Measurements from ENCODE around the gene ZNF256.

The ZNF256 gene

GRCh38 chr19:57947419-57948134 is at the start of gene ZNF256:
Gene ZNF256 (minus strand): TSS chr19:57947706. CDS start chr19:57947474, 232 bp downstream.
- peaks cover 10% of the 10 kb centered on the region for H3K9me3 ChIP-seq (ENCODE audit: control insufficient read depth, insufficient read depth, low read length)

DNA sequence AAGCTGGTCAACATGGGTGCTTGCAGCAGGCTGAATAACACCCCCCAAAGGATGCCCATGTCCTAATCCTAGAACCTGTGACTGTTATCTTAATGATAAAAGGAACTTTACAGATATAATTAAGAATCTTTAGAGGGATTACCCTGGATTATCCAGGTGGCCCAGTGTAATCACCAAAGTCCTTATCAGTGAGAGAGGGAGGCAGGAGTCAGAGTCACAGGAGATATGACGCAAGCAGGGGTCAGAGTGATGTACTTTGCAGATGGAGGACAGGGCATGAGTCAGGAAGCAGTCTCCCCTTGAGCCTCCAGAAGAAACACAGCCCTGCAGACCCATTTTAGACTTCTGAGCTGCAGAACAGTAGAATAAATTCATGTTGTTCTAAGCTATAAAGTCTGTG is 45.3 kb upstream of the ZNF256 start:
- Histone ChIP-seq H3K4me1 (ENCODE audit: insufficient read depth, low read length) (no peaks in the 10 kb centered on the region), H3K36me3 (ENCODE audit: insufficient read depth, low read length) (peaks cover 16% of the 10 kb centered on the region), H3K9me3 (ENCODE audit: control insufficient read depth, insufficient read depth, low read length) (peaks cover 14% of the 10 kb centered on the region), H3K9ac (ENCODE audit: low read depth, low read length) (no peak overlapping the region)

More at GRCh38 chr19:57947419-57948134, at the start of gene ZNF256:
- H3K9ac ChIP-seq (ENCODE audit: low read depth, low read length) = peak within 1 kb of the TSS; percentile 92
- H3K36me3 ChIP-seq (ENCODE audit: insufficient read depth, low read length) = peaks cover 11% of the 10 kb centered on the region; the same call in 1 of the 2 replicates
- no peaks in the 10 kb centered on the region for H3K4me1 ChIP-seq (ENCODE audit: insufficient read depth, low read length)

- Histone ChIP-seq H3K9ac (ENCODE audit: low read depth, low read length) (no peak overlapping the region), H3K36me3 (ENCODE audit: insufficient read depth, low read length) (peaks cover 35% of the 10 kb centered on the region), H3K4me1 (ENCODE audit: insufficient read depth, low read length) (no peaks in the 10 kb centered on the region), H3K9me3 (ENCODE audit: control insufficient read depth, insufficient read depth, low read length) (peaks cover 63% of the 10 kb centered on the region)
Measured at GRCh38 chr19:57978586-57979289, 31.2 kb upstream of the ZNF256 start.

DNA sequence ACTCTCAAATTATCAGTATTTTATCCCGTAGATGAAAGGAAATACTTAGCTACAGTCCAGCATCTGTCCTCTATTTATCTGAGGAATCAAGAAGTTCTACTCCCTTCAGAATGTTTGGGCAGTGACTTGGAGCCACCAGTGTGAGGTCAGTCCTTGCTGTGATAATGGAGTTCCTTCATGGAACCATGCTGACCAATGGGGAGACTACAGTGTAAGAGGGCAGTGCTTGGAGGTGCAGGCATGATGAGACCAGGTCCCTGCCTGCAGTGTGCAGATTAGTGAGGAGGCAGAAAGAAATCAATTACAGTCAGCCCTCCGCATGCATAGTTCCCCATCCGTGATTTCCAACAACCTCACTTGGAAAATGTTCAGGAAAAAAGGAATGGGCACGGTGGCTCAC is 26.9 kb upstream of the ZNF256 start, which contains the start of gene C19orf18:
C19orf18 (minus strand) TSS at position 101 of the 400 bp plus-strand sequence. CDS start 102 bp downstream, outside the sequence.
- H3K9ac ChIP-seq (ENCODE audit: low read depth, low read length) = no peak within 1 kb of the TSS
- H3K4me1 ChIP-seq (ENCODE audit: insufficient read depth, low read length) = no peaks in the 10 kb centered on the region
- H3K9me3 ChIP-seq (ENCODE audit: control insufficient read depth, insufficient read depth, low read length) = peaks cover 41% of the 10 kb centered on the region
- H3K36me3 ChIP-seq (ENCODE audit: insufficient read depth, low read length) = peaks cover 7% of the 10 kb centered on the region; the same call in 1 of the 2 replicates

DNA sequence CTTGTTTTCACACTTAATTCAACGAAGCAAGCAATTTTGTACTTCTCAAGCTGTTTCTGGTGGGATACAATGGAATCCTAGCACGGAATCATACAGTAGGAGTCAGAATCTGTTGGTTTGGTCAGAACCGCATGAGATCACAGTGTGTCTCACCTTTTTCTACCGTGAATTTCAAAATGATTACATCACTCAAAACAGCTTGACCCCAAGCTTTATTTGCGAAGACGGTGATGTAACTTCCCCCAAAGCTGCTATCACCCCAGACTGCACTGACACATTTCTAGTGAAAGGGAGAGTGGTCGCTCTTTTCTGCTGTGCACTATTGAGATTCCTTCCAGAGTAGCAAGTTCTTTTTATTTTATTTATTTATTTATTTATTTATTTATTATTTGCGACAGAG is 17.3 kb upstream of the ZNF256 start:
- no peaks in the 10 kb centered on the region for H3K4me1 ChIP-seq (ENCODE audit: insufficient read depth, low read length)
- peaks cover 15% of the 10 kb centered on the region for H3K9me3 ChIP-seq (ENCODE audit: control insufficient read depth, insufficient read depth, low read length)
- H3K9ac ChIP-seq (ENCODE audit: low read depth, low read length) = no peak overlapping the region
- H3K36me3 ChIP-seq (ENCODE audit: insufficient read depth, low read length) = no peaks in the 10 kb centered on the region; the same call in 1 of the 2 replicates

GRCh38 chr19:57961785-57962184 is 14.3 kb upstream of the ZNF256 start:
- no peak overlapping the region for H3K9ac ChIP-seq (ENCODE audit: low read depth, low read length)
- peaks cover 7% of the 10 kb centered on the region for H3K9me3 ChIP-seq (ENCODE audit: control insufficient read depth, insufficient read depth, low read length)
- H3K4me1 ChIP-seq (ENCODE audit: insufficient read depth, low read length) = no peaks in the 10 kb centered on the region
- H3K36me3 ChIP-seq (ENCODE audit: insufficient read depth, low read length) = no peaks in the 10 kb centered on the region; the same call in 1 of the 2 replicates

GRCh38 chr19:57954996-57955395 is 7.5 kb upstream of the ZNF256 start:
- no peaks in the 10 kb centered on the region for H3K36me3 ChIP-seq (ENCODE audit: insufficient read depth, low read length)
- H3K4me1 ChIP-seq (ENCODE audit: insufficient read depth, low read length) = no peaks in the 10 kb centered on the region
- 0 out of 2 replicates have a peak, but pooled peaks cover 3% of the 10 kb centered on the region for H3K9me3 ChIP-seq (ENCODE audit: control insufficient read depth, insufficient read depth, low read length)
- H3K9ac ChIP-seq (ENCODE audit: low read depth, low read length) = no peak overlapping the region

GRCh38 chr19:57949702-57950101 is 2.2 kb upstream of the ZNF256 start:
- Histone ChIP-seq H3K36me3 (ENCODE audit: insufficient read depth, low read length) (no peaks in the 10 kb centered on the region), H3K9me3 (ENCODE audit: control insufficient read depth, insufficient read depth, low read length) (no peaks in the 10 kb centered on the region; the same call in 1 of the 2 replicates), H3K4me1 (ENCODE audit: insufficient read depth, low read length) (no peaks in the 10 kb centered on the region), H3K9ac (ENCODE audit: low read depth, low read length) (no peak overlapping the region)

DNA sequence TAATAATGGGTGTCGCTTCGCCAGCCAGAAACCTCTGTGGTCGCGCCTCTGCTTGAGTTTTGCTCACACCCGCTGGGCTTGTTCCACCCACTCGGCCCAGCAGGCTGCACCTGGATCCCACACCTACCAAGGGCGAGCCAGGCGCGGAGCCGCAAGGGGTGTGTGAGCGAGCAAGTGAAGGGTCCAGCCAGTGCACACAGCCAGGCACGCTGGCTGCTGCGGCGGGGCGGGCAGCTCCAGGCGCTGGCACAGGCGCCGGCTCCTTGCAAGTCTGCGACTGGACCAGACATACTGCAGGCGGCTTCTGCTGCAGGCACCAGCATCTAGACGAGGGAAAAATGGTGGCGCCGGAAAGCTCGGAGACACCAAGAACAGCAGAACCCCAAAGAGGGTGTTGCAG is 1.8 kb upstream of the ZNF256 start:
- H3K9ac ChIP-seq (ENCODE audit: low read depth, low read length) = no peak overlapping the region
- no peaks in the 10 kb centered on the region for H3K4me1 ChIP-seq (ENCODE audit: insufficient read depth, low read length)
- peaks cover under 1% of the 10 kb centered on the region for H3K9me3 ChIP-seq (ENCODE audit: control insufficient read depth, insufficient read depth, low read length)
- no peaks in the 10 kb centered on the region; the same call in 1 of the 2 replicates for H3K36me3 ChIP-seq (ENCODE audit: insufficient read depth, low read length)

GRCh38 chr19:57947088-57947418 is 453 bp downstream of the ZNF256 start:
- peaks cover 16% of the 10 kb centered on the region; the same call in 1 of the 2 replicates for H3K36me3 ChIP-seq (ENCODE audit: insufficient read depth, low read length)
- peak overlapping the region; percentile 92 for H3K9ac ChIP-seq (ENCODE audit: low read depth, low read length)
- H3K9me3 ChIP-seq (ENCODE audit: control insufficient read depth, insufficient read depth, low read length) = peaks cover 12% of the 10 kb centered on the region
- no peaks in the 10 kb centered on the region for H3K4me1 ChIP-seq (ENCODE audit: insufficient read depth, low read length)

GRCh38 chr19:57946316-57946715 is 1.2 kb downstream of the ZNF256 start:
- H3K4me1 ChIP-seq (ENCODE audit: insufficient read depth, low read length) = no peaks in the 10 kb centered on the region
- peaks cover 14% of the 10 kb centered on the region for H3K9me3 ChIP-seq (ENCODE audit: control insufficient read depth, insufficient read depth, low read length)
- H3K9ac ChIP-seq (ENCODE audit: low read depth, low read length) = peak overlapping the region; percentile 92
- H3K36me3 ChIP-seq (ENCODE audit: insufficient read depth, low read length) = peaks cover 24% of the 10 kb centered on the region; the same call in 1 of the 2 replicates

DNA sequence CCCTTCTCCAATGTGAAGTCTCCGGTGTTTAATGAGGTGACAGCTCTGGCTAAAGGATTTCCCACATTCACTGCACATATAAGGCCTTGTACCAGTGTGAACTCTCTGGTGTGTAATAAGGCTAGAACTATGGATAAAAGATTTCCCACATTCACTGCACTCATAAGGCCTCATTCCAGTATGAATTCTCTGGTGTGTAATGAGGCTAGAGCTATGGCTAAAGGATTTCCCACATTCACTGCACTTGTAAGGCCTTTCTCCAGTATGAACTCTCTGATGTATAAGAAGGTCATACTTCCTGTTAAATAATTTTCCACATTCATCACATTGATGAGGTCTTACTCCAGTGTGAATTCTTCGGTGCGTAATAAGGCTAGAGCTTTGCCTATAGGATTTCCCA is 5.9 kb downstream of the ZNF256 start:
- Histone ChIP-seq H3K9ac (ENCODE audit: low read depth, low read length) (no peak overlapping the region), H3K4me1 (ENCODE audit: insufficient read depth, low read length) (no peaks in the 10 kb centered on the region), H3K36me3 (ENCODE audit: insufficient read depth, low read length) (peaks cover 28% of the 10 kb centered on the region), H3K9me3 (ENCODE audit: control insufficient read depth, insufficient read depth, low read length) (peaks cover 17% of the 10 kb centered on the region)

GRCh38 chr19:57935731-57936130 is 11.8 kb downstream of the ZNF256 start:
- Histone ChIP-seq H3K9ac (ENCODE audit: low read depth, low read length) (no peak overlapping the region), H3K4me1 (ENCODE audit: insufficient read depth, low read length) (no peaks in the 10 kb centered on the region), H3K36me3 (ENCODE audit: insufficient read depth, low read length) (peaks cover 9% of the 10 kb centered on the region), H3K9me3 (ENCODE audit: control insufficient read depth, insufficient read depth, low read length) (peaks cover 2% of the 10 kb centered on the region; the same call in 1 of the 2 replicates)

DNA sequence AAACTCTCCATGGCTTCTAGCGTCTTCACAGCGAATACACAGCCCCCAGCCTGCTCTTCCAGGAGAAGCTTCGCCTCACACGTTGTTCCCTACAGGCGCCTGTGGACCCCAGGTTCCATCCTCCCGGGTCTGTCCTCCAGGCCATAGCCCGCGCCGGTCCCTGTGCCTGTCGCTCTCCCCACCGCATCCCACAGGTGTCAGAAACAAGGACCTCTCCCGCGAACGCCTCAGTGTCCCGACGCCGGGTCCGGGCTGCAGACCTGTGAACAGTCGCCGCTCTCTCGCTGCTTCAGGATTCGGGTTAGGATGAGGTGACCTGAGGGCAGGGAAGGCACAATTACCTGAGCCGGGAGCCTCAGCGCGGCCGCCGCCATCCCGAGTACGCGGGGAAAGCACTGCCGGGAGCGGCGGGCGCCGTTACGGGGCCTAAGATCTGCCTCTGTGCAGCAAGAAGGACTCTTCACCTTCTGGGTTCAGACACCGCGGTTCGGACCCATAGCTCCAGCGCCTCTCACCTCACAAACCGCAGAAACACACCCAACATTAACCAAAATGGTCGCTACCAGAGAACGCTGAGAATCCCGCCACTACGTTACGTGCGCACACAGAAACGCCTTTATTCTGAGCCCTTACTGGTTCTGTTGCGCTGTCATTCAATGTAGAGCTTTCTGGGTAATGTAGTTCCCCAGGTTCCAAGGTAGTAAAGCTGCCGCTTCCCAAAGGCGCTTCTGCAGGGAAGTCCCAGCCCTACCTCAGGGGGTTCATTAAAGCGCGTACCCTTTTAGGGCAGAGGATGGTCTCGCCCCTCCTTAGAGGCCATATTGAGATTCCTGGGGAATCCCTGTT is 12.5 kb downstream of the ZNF256 start, which contains the start of gene ZNF418:
ZNF418 (minus strand) TSS at position 583 of the 846 bp plus-strand sequence. CDS start 1,580 bp downstream, outside the sequence.
- Histone ChIP-seq H3K9me3 (ENCODE audit: control insufficient read depth, insufficient read depth, low read length) (peaks cover 2% of the 10 kb centered on the region; the same call in 1 of the 2 replicates), H3K9ac (ENCODE audit: low read depth, low read length) (peak within 1 kb of the TSS; percentile 83), H3K4me1 (ENCODE audit: insufficient read depth, low read length) (no peaks in the 10 kb centered on the region), H3K36me3 (ENCODE audit: insufficient read depth, low read length) (peaks cover 14% of the 10 kb centered on the region)

Measured in ES-I3 (cell line).